Measurements from ENCODE around the gene SCAMP4. TPM values are rescaled to one million over a fixed set of nuclear protein-coding genes. Genes with fewer than 3 reads are reported as not detected.
A peak's percentile ranks its signal among the peaks of the same experiment; 100 is the strongest.
"Not testable (repeated sequence)": the region's sequence is repeated elsewhere in the genome, so short reads cannot be mapped to it uniquely, and the experiment has no call there.

The SCAMP4 gene
- total and polyA plus RNA-seq, 2 experiments from 2014 or later: 69.3 to 89.8 TPM

- peaks cover 44% of the 10 kb centered on the region for H3K79me2 ChIP-seq
These were observed 24.4 kb upstream of the SCAMP4 start for GRCh38 chr19:1880611-1881392.

GRCh38 chr19:1881393-1882088 lies 23.7 kb upstream of the SCAMP4 start:
- DNase-seq (ENCODE audit: low spot score); H3K27me3 ChIP-seq; H3K27ac ChIP-seq; H3K36me3 ChIP-seq (replicated peaks; ENCODE audit: insufficient read depth, low read depth); H3K9me3 ChIP-seq (ENCODE audit: low read depth); H3K9me2 ChIP-seq (replicated peaks; ENCODE audit: insufficient read depth); H2AFZ ChIP-seq; H3K4me3 ChIP-seq; H3K4me2 ChIP-seq: not testable (repeated sequence)
- peaks cover 32% of the 10 kb centered on the region for H4K20me1 ChIP-seq (ENCODE audit: insufficient read depth, poor library complexity, severe bottlenecking)
- H3K79me2 ChIP-seq: peaks cover 43% of the 10 kb centered on the region
- H3K4me1 ChIP-seq (ENCODE audit: insufficient read depth): peaks cover 22% of the 10 kb centered on the region
- WGBS (ENCODE audit: low lambda C conversion rate, missing lambda C conversion rate): 95% methylated on average over 4 of the region's 44 CpGs

More at GRCh38 chr19:1880611-1881392, 24.4 kb upstream of the SCAMP4 start:
- Histone ChIP-seq H3K27ac (no peak overlapping the region), H3K4me3 (no peak overlapping the region), H3K9me3 (ENCODE audit: low read depth) (no peaks in the 10 kb centered on the region), H4K20me1 (ENCODE audit: insufficient read depth, poor library complexity, severe bottlenecking) (peaks cover 32% of the 10 kb centered on the region), H2AFZ (no peak overlapping the region), H3K4me2 (no peak overlapping the region), H3K36me3 (replicated peaks; ENCODE audit: insufficient read depth, low read depth) (no peaks in the 10 kb centered on the region), H3K4me1 (ENCODE audit: insufficient read depth) (peaks cover 27% of the 10 kb centered on the region), H3K27me3 (no peaks in the 10 kb centered on the region), H3K9me2 (replicated peaks; ENCODE audit: insufficient read depth) (no peaks in the 10 kb centered on the region)
- no peak for TF ChIP-seq EZH2 (IDR thresholded peaks at IDR 0.05; ENCODE audit: borderline replicate concordance)
- TF ChIP-seq CTCF (IDR thresholded peaks at IDR 0.05; ENCODE audit: poor library complexity): no peak
- TF ChIP-seq EZH2phosphoT487 (IDR thresholded peaks at IDR 0.05; ENCODE audit: low read depth, severe bottlenecking, unreplicated experiment): no peak
- WGBS (ENCODE audit: low lambda C conversion rate, missing lambda C conversion rate): 95% methylated on average over 27 of the region's 35 CpGs
- DNase-seq (ENCODE audit: low spot score): no peak

GRCh38 chr19:1882089-1882785 lies 23.0 kb upstream of the SCAMP4 start:
- WGBS (ENCODE audit: low lambda C conversion rate, missing lambda C conversion rate): 83% methylated on average over 25 of the region's 31 CpGs
- Histone ChIP-seq H3K9me3 (ENCODE audit: low read depth) (no peaks in the 10 kb centered on the region), H3K27ac (no peak overlapping the region), H3K9me2 (replicated peaks; ENCODE audit: insufficient read depth) (no peaks in the 10 kb centered on the region), H3K36me3 (replicated peaks; ENCODE audit: insufficient read depth, low read depth) (no peaks in the 10 kb centered on the region), H2AFZ (no peak overlapping the region), H3K4me1 (ENCODE audit: insufficient read depth) (peaks cover 21% of the 10 kb centered on the region), H3K79me2 (peaks cover 43% of the 10 kb centered on the region), H3K27me3 (no peaks in the 10 kb centered on the region), H3K4me3 (no peak overlapping the region), H3K4me2 (peak overlapping the region; percentile 99), H4K20me1 (ENCODE audit: insufficient read depth, poor library complexity, severe bottlenecking) (peaks cover 32% of the 10 kb centered on the region)
- no peak for DNase-seq (ENCODE audit: low spot score)
- TF ChIP-seq EZH2 (IDR thresholded peaks at IDR 0.05; ENCODE audit: borderline replicate concordance) (no peak), CTCF (IDR thresholded peaks at IDR 0.05; ENCODE audit: poor library complexity) (no peak), EZH2phosphoT487 (IDR thresholded peaks at IDR 0.05; ENCODE audit: low read depth, severe bottlenecking, unreplicated experiment) (no peak)

Measured in hepatocyte (in vitro differentiated cells).